Activated T-cell treated with anti-CD3 and anti-CD28 coated beads, Interleukin-2, amount 50 U/mL, for 24 hours (primary cell): ENCODE data around the gene EFHD2.
A peak's percentile ranks its signal among the peaks of the same experiment; 100 is the strongest.

Experiments
- DNase-seq: peaks from one replicate; pipeline ENCODE4 v3.0.0-alpha.2; 2020
- H3K27ac Mint-ChIP-seq: 2 replicates; pipeline ENCODE4 v1.8.0; 2020; ENCODE audit warnings: mild to moderate bottlenecking, mixed read lengths
- H3K27me3 Mint-ChIP-seq: 2 replicates; pipeline ENCODE4 v1.8.0; 2020; ENCODE audit warnings: mixed read lengths
- H3K36me3 Mint-ChIP-seq: 2 replicates; pipeline ENCODE4 v1.8.0; 2020; ENCODE audit warnings: low read depth, mixed read lengths
- H3K4me1 Mint-ChIP-seq: 2 replicates; pipeline ENCODE4 v1.8.0; 2020; ENCODE audit warnings: low read depth, mixed read lengths
- H3K4me3 Mint-ChIP-seq: 2 replicates; pipeline ENCODE4 v1.8.0; 2020; ENCODE audit warnings: mild to moderate bottlenecking, moderate library complexity, mixed read lengths
- H3K9me3 Mint-ChIP-seq: 2 replicates; pipeline ENCODE4 v1.8.0; 2020; ENCODE audit warnings: mixed read lengths

Gene EFHD2

GRCh38 chr1:15401391-15402055, 8.2 kb upstream of the EFHD2 start:
- H3K4me1 Mint-ChIP-seq = no peaks in the 10 kb centered on the region
- no peak overlapping the region for H3K4me3 Mint-ChIP-seq
- H3K36me3 Mint-ChIP-seq = no peaks in the 10 kb centered on the region
- H3K27me3 Mint-ChIP-seq = no peaks in the 10 kb centered on the region
- DNase-seq = no peak
- no peak overlapping the region for H3K27ac Mint-ChIP-seq
- H3K9me3 Mint-ChIP-seq = peaks cover 4% of the 10 kb centered on the region

- Mint-ChIP-seq H3K9me3 (peaks cover 4% of the 10 kb centered on the region), H3K27me3 (peaks cover 3% of the 10 kb centered on the region), H3K4me1 (peaks cover 5% of the 10 kb centered on the region), H3K4me3 (no peak overlapping the region), H3K27ac (no peak overlapping the region), H3K36me3 (no peaks in the 10 kb centered on the region)
- DNase-seq = no peak
Measured at GRCh38 chr1:15402809-15403450, 6.8 kb upstream of the EFHD2 start.

- Mint-ChIP-seq H3K4me1 (peaks cover 8% of the 10 kb centered on the region), H3K9me3 (peaks cover 4% of the 10 kb centered on the region), H3K27me3 (peaks cover 6% of the 10 kb centered on the region), H3K4me3 (no peak overlapping the region), H3K36me3 (no peaks in the 10 kb centered on the region), H3K27ac (no peak overlapping the region)
- DNase-seq = no peak
Measured at GRCh38 chr1:15403962-15404580, 5.6 kb upstream of the EFHD2 start.

GRCh38 chr1:15405106-15405850, 4.4 kb upstream of the EFHD2 start:
- no peaks in the 10 kb centered on the region for H3K9me3 Mint-ChIP-seq
- peaks cover 2% of the 10 kb centered on the region for H3K36me3 Mint-ChIP-seq
- peak overlapping the region; percentile 9 for H3K27ac Mint-ChIP-seq
- no peak for DNase-seq
- no peak overlapping the region for H3K4me3 Mint-ChIP-seq
- peaks cover 8% of the 10 kb centered on the region for H3K27me3 Mint-ChIP-seq
- H3K4me1 Mint-ChIP-seq = peaks cover 10% of the 10 kb centered on the region

GRCh38 chr1:15406614-15407559, 2.8 kb upstream of the EFHD2 start:
- no peak overlapping the region for H3K4me3 Mint-ChIP-seq
- H3K9me3 Mint-ChIP-seq = no peaks in the 10 kb centered on the region
- H3K4me1 Mint-ChIP-seq = peaks cover 16% of the 10 kb centered on the region
- H3K27me3 Mint-ChIP-seq = peaks cover 8% of the 10 kb centered on the region
- DNase-seq = no peak
- no peak overlapping the region for H3K27ac Mint-ChIP-seq
- H3K36me3 Mint-ChIP-seq = peaks cover 12% of the 10 kb centered on the region

GRCh38 chr1:15407580-15407979, 2.1 kb upstream of the EFHD2 start:
- Mint-ChIP-seq H3K4me3 (no peak overlapping the region), H3K9me3 (no peaks in the 10 kb centered on the region), H3K27ac (no peak overlapping the region), H3K27me3 (peaks cover 8% of the 10 kb centered on the region), H3K4me1 (peaks cover 23% of the 10 kb centered on the region), H3K36me3 (peaks cover 19% of the 10 kb centered on the region)
- DNase-seq = no peak

GRCh38 chr1:15408890-15409387, 749 bp upstream of the EFHD2 start:
- Mint-ChIP-seq H3K36me3 (peaks cover 30% of the 10 kb centered on the region), H3K4me3 (peak overlapping the region; percentile 73), H3K27me3 (peaks cover 8% of the 10 kb centered on the region), H3K27ac (peak overlapping the region; percentile 81), H3K9me3 (no peaks in the 10 kb centered on the region), H3K4me1 (peaks cover 34% of the 10 kb centered on the region)
- no peak for DNase-seq

GRCh38 chr1:15410223-15410883, 665 bp downstream of the EFHD2 start:
- DNase-seq = no peak
- Mint-ChIP-seq H3K9me3 (no peaks in the 10 kb centered on the region), H3K36me3 (peaks cover 43% of the 10 kb centered on the region), H3K4me3 (peak overlapping the region; percentile 90), H3K27me3 (peaks cover 8% of the 10 kb centered on the region), H3K27ac (peak overlapping the region; percentile 89), H3K4me1 (peaks cover 48% of the 10 kb centered on the region)

- Mint-ChIP-seq H3K4me1 (peaks cover 53% of the 10 kb centered on the region), H3K27ac (peak overlapping the region; percentile 88), H3K36me3 (peaks cover 48% of the 10 kb centered on the region), H3K4me3 (peak overlapping the region; percentile 90), H3K27me3 (peaks cover 8% of the 10 kb centered on the region), H3K9me3 (no peaks in the 10 kb centered on the region)
- DNase-seq = peak; percentile 43
Measured at GRCh38 chr1:15410884-15411245, 1.2 kb downstream of the EFHD2 start.

GRCh38 chr1:15411593-15412137, 2.0 kb downstream of the EFHD2 start:
- Mint-ChIP-seq H3K27me3 (peaks cover 8% of the 10 kb centered on the region), H3K27ac (peak overlapping the region; percentile 63), H3K4me1 (peaks cover 61% of the 10 kb centered on the region), H3K36me3 (peaks cover 55% of the 10 kb centered on the region), H3K9me3 (no peaks in the 10 kb centered on the region), H3K4me3 (peak overlapping the region; percentile 90)
- DNase-seq = peak; percentile 57

- DNase-seq = peak; percentile 54
- Mint-ChIP-seq H3K4me3 (peak overlapping the region; percentile 90), H3K27ac (peak overlapping the region; percentile 63), H3K27me3 (peaks cover 8% of the 10 kb centered on the region), H3K36me3 (peaks cover 56% of the 10 kb centered on the region), H3K9me3 (no peaks in the 10 kb centered on the region), H3K4me1 (peaks cover 63% of the 10 kb centered on the region)
Measured at GRCh38 chr1:15412175-15412800, 2.6 kb downstream of the EFHD2 start.

- Mint-ChIP-seq H3K4me1 (peaks cover 68% of the 10 kb centered on the region), H3K27me3 (peaks cover 6% of the 10 kb centered on the region), H3K27ac (peak overlapping the region; percentile 63), H3K4me3 (peak overlapping the region; percentile 90), H3K36me3 (peaks cover 56% of the 10 kb centered on the region), H3K9me3 (no peaks in the 10 kb centered on the region)
- no peak for DNase-seq
Measured at GRCh38 chr1:15412843-15413242, 3.2 kb downstream of the EFHD2 start.
